Measurements from ENCODE around the gene PDE1A.

DNA sequence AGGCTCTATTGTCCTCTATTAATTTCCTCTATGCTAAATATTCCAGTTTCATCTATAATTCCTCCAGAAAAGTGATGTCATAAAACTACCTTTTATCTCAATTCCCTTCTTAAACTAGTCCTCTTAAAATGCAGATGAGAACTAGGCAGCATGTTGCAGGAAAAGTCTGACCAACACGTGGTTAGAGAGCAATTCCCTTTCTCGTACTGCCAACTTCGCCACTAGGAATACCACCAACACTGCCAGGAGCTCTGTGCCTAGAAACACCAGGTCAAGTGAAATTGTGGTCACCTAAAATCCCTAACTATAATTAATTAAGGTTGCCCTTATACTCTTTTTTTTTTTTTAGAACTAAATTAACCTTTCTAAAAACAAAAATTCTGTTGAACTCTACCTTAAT, 313.5 kb downstream of the PDE1A start:
- TF ChIP-seq, protein P1, sequence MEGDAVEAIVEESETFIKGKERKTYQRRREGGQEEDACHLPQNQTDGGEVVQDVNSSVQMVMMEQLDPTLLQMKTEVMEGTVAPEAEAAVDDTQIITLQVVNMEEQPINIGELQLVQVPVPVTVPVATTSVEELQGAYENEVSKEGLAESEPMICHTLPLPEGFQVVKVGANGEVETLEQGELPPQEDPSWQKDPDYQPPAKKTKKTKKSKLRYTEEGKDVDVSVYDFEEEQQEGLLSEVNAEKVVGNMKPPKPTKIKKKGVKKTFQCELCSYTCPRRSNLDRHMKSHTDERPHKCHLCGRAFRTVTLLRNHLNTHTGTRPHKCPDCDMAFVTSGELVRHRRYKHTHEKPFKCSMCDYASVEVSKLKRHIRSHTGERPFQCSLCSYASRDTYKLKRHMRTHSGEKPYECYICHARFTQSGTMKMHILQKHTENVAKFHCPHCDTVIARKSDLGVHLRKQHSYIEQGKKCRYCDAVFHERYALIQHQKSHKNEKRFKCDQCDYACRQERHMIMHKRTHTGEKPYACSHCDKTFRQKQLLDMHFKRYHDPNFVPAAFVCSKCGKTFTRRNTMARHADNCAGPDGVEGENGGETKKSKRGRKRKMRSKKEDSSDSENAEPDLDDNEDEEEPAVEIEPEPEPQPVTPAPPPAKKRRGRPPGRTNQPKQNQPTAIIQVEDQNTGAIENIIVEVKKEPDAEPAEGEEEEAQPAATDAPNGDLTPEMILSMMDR (IDR thresholded peaks at IDR 0.05): no peak
- TF ChIP-seq TAF1 (IDR thresholded peaks at IDR 0.05; ENCODE audit: borderline replicate concordance, low read depth, low read length): no peak
- TF ChIP-seq, protein P2, sequence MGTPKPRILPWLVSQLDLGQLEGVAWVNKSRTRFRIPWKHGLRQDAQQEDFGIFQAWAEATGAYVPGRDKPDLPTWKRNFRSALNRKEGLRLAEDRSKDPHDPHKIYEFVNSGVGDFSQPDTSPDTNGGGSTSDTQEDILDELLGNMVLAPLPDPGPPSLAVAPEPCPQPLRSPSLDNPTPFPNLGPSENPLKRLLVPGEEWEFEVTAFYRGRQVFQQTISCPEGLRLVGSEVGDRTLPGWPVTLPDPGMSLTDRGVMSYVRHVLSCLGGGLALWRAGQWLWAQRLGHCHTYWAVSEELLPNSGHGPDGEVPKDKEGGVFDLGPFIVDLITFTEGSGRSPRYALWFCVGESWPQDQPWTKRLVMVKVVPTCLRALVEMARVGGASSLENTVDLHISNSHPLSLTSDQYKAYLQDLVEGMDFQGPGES (IDR thresholded peaks at IDR 0.05; ENCODE audit: low read depth, low read length): no peak

Data from SK-N-SH (cell line).